K562 (cell line): ENCODE measurements around the gene TMEM89. TPM values are rescaled to one million over a fixed set of nuclear protein-coding genes. Genes with fewer than 3 reads are reported as not detected.

Experiments used
- ARID2 ChIP-seq: fragments of 450-650 bp; IDR thresholded peaks from 2 replicates; pipeline ENCODE4 v1.6.1; 2017; ENCODE audit warnings: antibody characterized with exemption, mild to moderate bottlenecking
- CREB1 ChIP-seq, 2 experiments: sonication (generic) in 1 of 2; formaldehyde crosslinking in 1 of 2; IDR thresholded peaks; 2 replicates each; pipeline versions ENCODE4 v1.6.1 to v1.8.0; 2012 to 2022; ENCODE audit warnings: inconsistent platforms in 1 of 2, mild to moderate bottlenecking in 1 of 2, missing genetic modification reagents in 1 of 2, moderate library complexity in 1 of 2
- CXXC5 ChIP-seq: fragments of 250-450 bp; sonication (Bioruptor Pico); IDR thresholded peaks from 2 replicates; pipeline ENCODE4 v1.8.0; 2022; ENCODE audit warnings: inconsistent platforms, mild to moderate bottlenecking, moderate library complexity
- HNRNPL ChIP-seq: fragments of 200-400 bp; formaldehyde crosslinking; IDR thresholded peaks from 2 replicates; pipeline ENCODE4 v1.6.1; 2017; ENCODE audit warnings: low read depth, mild to moderate bottlenecking, low read length
- NCOR1 ChIP-seq: fragments of 450-650 bp; IDR thresholded peaks from 2 replicates; pipeline ENCODE4 v1.6.1; 2016; ENCODE audit warnings: mild to moderate bottlenecking, moderate library complexity
- SMAD3 ChIP-seq: fragments of 450-650 bp; formaldehyde crosslinking; conservative IDR thresholded peaks from 2 replicates; pipeline ENCODE4 v1.4.0; 2020; ENCODE audit warnings: mild to moderate bottlenecking
- polyA plus RNA-seq, 8 experiments: library from polyadenylated mRNA; depleted of rRNA in 4 of 8; stranded (reverse) in 5 of 8; unstranded in 3 of 8; fragments of >200 nt; fragmentation: Nextera tagmentation in 2 of 8; fragmentation: Illumina TruSeq in 1 of 8; extraction: Ambion mirVana in 2 of 8; extraction: Trizol in 1 of 8; gene quantifications; 2 replicates each; pipeline versions ENCODE4 v1.2.1 to v1.2.3, GENCODE V29; 2011 to 2014; ENCODE audit warnings: inconsistent platforms in 1 of 8, missing spikeins in 1 of 8
- total RNA-seq, 7 experiments: library from RNA; depleted of rRNA in 6 of 7; stranded (reverse); fragments of >200 nt in 6 of 7; fragmentation: Illumina TruSeq in 2 of 7; extraction: Trizol in 2 of 7; gene quantifications; 2 replicates each; pipeline versions ENCODE4 v1.2.1 to v1.2.3, GENCODE V29; 2011 to 2021; ENCODE audit warnings: low replicate concordance in 1 of 7
- TF ChIP-seq, protein P1 (sequence below): fragments of 450-650 bp; IDR thresholded peaks from one replicate; pipeline ENCODE4 v1.6.1; 2018; ENCODE audit warnings: mild to moderate bottlenecking, moderate library complexity; ENCODE audit not compliant: partially characterized antibody
- TF ChIP-seq, protein P2 (sequence below): fragments of 450-650 bp; IDR thresholded peaks from 2 replicates; pipeline ENCODE4 v1.6.1; 2018; ENCODE audit warnings: mild to moderate bottlenecking, low read depth; ENCODE audit not compliant: partially characterized antibody
- TF ChIP-seq, protein P3 (sequence below), 2 experiments: fragments of 450-650 bp; formaldehyde crosslinking in 1 of 2; IDR thresholded peaks; 2 replicates each; pipeline versions ENCODE4 v1.4.0 to v1.6.1; 2014 to 2020; ENCODE audit warnings: mild to moderate bottlenecking in 2 of 2, borderline replicate concordance in 1 of 2, low read depth in 1 of 2
- TF ChIP-seq, protein P4 (sequence below): sonication (generic); IDR thresholded peaks from 2 replicates; pipeline ENCODE4 v1.6.1; 2016
- TF ChIP-seq, protein P5 (sequence below): sonication (generic); formaldehyde crosslinking; IDR thresholded peaks from 2 replicates; pipeline ENCODE4 v1.8.1; 2023; ENCODE audit warnings: mild to moderate bottlenecking, missing genetic modification reagents

The TMEM89 gene
- total and polyA plus RNA-seq, 9 of the 15 experiments (the other 6 are each of a cell fraction or from before 2014, with no cell fraction given), result not detected

DNA sequence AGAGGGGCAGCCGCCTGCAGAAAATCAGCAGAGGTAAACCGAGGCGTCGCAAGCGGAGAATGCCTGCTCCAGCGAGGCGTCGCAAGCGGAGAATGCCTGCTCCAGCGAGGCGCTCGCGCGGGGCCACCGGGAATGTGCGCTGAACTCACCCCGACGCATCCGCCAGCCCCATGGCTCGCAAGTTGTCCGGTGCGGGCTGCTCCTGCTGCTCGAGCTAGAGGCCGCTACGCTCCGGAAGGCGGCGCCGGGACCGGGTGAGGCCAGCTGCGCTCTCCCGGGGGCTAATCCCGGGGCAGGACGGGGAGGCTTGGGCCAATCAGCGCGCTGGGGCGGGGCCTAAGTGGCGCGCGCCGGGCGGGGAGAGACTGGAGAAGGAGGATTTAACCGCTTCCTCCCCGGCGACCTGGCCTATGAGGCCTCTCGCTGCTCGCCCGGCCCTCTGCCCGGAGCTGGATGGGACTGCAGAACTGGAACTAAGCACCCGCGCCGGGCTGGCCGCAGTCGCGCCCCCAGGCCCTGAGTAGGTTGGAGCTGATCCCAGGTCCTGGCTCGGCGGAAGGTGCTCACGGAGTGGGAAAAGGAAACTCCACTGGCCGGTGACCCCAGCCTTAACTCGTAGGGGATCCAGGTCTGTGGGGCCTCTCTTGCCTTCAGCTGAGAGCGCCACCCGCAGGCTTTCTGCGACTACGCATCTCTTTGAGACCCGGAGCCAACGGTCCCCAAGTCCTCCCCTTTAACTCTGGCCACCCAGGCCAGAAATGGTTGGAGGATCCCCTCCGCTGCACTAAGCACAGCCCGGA lies 13.9 kb upstream of the TMEM89 start, which contains the start of gene SLC26A6 (continued):
- TF ChIP-seq CREB1 (IDR thresholded peaks at IDR 0.05) (no peak), CREB1 (CRISPR knock-in tag; IDR thresholded peaks at IDR 0.05) (peak; percentile 67; the same call in 1 of the 2 replicates), NCOR1 (no peak), HNRNPL (no peak), CXXC5 (CRISPR knock-in tag) (peak; percentile 84), ARID2 (no peak), SMAD3 (CRISPR knock-in tag) (no peak)
- TF ChIP-seq, protein P1, sequence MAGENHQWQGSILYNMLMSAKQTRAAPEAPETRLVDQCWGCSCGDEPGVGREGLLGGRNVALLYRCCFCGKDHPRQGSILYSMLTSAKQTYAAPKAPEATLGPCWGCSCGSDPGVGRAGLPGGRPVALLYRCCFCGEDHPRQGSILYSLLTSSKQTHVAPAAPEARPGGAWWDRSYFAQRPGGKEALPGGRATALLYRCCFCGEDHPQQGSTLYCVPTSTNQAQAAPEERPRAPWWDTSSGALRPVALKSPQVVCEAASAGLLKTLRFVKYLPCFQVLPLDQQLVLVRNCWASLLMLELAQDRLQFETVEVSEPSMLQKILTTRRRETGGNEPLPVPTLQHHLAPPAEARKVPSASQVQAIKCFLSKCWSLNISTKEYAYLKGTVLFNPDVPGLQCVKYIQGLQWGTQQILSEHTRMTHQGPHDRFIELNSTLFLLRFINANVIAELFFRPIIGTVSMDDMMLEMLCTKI, result no peak
- TF ChIP-seq, protein P2, sequence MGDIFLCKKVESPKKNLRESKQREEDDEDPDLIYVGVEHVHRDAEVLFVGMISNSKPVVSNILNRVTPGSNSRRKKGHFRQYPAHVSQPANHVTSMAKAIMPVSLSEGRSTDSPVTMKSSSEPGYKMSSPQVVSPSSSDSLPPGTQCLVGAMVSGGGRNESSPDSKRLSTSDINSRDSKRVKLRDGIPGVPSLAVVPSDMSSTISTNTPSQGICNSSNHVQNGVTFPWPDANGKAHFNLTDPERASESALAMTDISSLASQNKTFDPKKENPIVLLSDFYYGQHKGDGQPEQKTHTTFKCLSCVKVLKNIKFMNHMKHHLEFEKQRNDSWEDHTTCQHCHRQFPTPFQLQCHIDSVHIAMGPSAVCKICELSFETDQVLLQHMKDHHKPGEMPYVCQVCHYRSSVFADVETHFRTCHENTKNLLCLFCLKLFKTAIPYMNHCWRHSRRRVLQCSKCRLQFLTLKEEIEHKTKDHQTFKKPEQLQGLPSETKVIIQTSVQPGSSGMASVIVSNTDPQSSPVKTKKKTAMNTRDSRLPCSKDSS, result no peak
- TF ChIP-seq, protein P3, sequence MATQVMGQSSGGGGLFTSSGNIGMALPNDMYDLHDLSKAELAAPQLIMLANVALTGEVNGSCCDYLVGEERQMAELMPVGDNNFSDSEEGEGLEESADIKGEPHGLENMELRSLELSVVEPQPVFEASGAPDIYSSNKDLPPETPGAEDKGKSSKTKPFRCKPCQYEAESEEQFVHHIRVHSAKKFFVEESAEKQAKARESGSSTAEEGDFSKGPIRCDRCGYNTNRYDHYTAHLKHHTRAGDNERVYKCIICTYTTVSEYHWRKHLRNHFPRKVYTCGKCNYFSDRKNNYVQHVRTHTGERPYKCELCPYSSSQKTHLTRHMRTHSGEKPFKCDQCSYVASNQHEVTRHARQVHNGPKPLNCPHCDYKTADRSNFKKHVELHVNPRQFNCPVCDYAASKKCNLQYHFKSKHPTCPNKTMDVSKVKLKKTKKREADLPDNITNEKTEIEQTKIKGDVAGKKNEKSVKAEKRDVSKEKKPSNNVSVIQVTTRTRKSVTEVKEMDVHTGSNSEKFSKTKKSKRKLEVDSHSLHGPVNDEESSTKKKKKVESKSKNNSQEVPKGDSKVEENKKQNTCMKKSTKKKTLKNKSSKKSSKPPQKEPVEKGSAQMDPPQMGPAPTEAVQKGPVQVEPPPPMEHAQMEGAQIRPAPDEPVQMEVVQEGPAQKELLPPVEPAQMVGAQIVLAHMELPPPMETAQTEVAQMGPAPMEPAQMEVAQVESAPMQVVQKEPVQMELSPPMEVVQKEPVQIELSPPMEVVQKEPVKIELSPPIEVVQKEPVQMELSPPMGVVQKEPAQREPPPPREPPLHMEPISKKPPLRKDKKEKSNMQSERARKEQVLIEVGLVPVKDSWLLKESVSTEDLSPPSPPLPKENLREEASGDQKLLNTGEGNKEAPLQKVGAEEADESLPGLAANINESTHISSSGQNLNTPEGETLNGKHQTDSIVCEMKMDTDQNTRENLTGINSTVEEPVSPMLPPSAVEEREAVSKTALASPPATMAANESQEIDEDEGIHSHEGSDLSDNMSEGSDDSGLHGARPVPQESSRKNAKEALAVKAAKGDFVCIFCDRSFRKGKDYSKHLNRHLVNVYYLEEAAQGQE (IDR thresholded peaks at IDR 0.05; ENCODE audit: borderline replicate concordance), result peak; percentile 60
- TF ChIP-seq, protein P3 (CRISPR knock-in tag; IDR thresholded peaks at IDR 0.05; ENCODE audit: low read depth), result no peak; the same call in 1 of the 2 replicates
- TF ChIP-seq, protein P4, sequence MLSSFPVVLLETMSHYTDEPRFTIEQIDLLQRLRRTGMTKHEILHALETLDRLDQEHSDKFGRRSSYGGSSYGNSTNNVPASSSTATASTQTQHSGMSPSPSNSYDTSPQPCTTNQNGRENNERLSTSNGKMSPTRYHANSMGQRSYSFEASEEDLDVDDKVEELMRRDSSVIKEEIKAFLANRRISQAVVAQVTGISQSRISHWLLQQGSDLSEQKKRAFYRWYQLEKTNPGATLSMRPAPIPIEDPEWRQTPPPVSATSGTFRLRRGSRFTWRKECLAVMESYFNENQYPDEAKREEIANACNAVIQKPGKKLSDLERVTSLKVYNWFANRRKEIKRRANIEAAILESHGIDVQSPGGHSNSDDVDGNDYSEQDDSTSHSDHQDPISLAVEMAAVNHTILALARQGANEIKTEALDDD, result no peak
- TF ChIP-seq, protein P5, sequence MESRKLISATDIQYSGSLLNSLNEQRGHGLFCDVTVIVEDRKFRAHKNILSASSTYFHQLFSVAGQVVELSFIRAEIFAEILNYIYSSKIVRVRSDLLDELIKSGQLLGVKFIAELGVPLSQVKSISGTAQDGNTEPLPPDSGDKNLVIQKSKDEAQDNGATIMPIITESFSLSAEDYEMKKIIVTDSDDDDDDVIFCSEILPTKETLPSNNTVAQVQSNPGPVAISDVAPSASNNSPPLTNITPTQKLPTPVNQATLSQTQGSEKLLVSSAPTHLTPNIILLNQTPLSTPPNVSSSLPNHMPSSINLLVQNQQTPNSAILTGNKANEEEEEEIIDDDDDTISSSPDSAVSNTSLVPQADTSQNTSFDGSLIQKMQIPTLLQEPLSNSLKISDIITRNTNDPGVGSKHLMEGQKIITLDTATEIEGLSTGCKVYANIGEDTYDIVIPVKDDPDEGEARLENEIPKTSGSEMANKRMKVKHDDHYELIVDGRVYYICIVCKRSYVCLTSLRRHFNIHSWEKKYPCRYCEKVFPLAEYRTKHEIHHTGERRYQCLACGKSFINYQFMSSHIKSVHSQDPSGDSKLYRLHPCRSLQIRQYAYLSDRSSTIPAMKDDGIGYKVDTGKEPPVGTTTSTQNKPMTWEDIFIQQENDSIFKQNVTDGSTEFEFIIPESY (CRISPR knock-in tag), result 0 out of 2 replicates have a peak, but pooled peaks have one; percentile 5
